HG02970 (cell line): ENCODE results near the gene PIGT.

ENCODE experiments used
- ATAC-seq: cut with Tn5 transposase; IDR thresholded peaks from one replicate; pipeline ENCODE4 v1.9.1; 2021; ENCODE audit warnings: mild to moderate bottlenecking, moderate library complexity, moderate number of reproducible peaks; ENCODE audit not compliant: unreplicated experiment, low FRiP score

Gene PIGT

DNA sequence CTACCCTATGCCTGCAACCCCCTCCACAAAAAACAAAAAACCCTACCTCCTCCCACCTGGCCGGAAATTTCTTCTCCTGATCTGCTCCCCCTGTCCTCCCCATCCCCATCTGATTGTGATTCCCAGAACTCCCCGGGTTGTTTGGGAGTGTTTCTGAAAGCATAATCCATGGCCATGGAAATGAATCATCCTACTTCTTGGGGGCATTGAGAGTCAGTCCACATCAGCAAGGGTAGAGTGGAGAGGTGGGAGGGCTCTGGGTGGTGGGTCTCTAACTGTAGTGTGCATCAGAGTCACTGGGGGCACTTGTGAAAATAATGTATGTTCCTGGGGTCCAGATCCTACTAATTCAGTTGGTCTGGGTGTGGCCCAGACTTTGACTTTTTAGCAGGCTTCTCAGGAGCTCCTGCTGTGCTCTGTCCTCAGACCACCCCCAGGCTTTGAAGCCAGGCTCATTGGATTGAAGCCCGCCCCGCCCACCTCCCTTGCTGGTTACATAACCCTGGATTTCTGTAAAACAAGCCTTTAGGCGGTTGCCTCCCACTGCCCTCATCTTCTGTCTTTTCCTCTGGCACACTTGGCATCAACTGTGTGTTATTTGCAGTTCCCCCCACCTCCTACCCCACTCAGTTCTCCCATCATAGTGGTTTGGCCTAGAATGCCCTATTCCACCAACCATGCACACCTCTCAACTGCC is 10.5 kb downstream of the PIGT start:
- ATAC-seq, result no peak

DNA sequence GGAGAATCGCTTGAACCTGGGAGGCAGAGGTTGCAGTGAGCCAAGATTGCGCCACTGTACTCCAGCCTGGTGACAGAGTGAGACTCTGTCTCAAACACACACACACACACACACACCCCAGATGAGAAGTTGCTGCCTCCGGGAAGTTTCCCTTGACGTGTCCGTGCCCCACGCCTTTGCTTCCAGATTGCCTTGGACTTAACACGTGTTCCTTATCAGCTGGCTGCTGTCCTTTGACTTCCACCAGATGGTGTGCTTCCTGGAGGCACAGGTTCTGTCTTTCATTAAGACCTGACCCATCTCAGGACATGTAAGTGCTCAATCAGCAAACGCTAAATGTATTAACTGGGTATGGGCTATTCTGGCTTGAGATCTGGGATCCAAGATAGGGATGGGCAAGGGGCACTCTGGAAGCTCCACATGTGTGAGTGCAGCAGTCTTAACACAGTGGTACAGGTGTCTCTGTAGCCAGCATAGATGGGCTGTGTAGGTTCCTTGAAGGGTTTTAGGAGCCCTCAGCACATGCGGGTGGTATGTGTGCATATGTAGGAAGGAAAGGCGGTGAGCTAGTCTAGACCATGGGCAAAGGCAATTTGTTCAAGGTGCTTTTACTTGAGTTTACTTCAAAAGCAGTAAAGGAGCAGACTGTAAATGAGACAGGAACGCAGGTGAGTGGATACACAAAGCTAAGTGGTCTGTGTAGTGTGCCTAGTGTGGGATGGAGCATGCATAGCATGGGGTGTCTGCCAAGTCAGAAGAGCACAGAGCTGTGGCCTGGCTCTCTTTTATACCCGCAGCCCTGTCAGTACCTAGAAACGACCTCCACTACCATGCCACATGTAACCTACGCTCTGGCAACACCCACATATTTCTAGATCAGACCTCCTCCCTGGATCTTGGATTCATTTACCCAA is 11.6 kb downstream of the PIGT start:
- ATAC-seq, result no peak

DNA sequence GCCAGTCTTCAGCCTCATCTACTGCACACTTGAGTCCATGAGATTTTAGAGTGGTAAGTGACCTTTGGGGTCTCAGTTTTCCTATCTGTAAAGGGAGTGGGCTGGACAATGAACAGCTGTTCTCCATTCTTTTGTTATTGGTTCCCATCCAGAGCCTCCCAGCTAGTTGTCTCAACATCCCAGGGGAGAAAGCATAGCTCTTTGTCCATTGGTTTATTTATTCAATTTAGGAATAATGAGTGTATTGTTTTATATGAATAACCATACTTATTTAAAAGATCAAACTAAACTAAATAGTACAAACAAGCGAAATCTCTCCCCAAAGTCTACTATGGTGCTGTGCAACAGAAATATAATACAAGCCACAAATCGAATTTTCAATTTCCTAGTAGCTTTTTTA is 13.7 kb downstream of the PIGT start:
- no peak for ATAC-seq

DNA sequence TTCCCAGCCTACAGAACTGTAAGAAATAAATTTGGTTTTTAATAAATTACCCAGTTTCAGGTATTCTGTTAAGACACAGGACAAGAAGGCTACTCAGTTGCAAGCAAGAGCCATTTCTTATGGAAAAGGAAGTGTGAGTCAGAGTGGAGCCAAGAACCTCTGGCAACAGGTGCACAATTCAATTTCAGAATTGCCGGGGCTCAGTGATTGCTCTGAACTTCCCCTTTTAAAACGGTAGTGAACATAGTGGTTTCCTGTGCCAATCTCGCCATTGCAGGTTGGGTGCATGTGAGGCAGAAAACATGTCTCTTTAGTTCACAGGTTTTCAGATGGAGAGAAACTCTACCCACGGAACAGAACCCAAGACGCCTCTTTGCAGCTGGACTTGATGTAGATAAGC is 16.4 kb downstream of the PIGT start:
- no peak for ATAC-seq

DNA sequence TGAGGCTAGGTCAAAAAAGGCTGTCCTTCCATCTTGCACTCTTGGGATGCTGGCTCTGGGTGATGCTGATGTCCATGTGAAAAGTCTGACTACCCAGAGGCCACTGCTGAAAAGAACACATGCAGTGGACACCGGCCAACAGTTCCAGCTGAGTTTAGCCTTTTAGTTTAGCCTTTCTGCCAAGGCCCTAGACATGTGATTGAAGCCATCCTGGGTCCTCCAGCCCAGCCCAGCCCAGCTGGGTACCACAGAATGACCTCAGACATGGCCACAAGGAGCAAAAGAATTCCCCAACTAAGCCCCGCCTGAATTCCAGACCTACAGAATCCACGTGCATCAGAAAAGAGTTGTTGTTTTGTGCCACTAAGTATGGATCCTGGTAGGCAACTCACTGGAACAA is 17.4 kb downstream of the PIGT start:
- no peak for ATAC-seq

DNA sequence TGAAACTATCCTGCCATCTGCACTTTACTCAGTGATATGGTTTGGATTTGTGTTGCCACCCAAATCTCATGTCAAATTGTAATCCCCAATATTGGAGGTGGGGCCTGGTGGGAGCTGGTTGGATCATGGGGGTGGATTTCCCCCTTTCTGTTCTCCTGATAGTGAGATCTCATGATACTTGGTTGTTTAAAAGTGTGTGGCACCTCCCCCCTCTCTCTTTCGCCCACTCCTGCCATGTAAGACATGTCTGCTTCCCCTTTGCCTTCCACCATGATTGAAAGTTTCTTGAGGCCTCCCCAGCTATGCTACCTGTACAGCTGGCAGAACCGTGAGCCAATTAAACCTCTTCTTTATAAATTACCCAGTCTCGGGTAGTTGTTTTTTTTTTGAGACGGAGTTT is 18.0 kb downstream of the PIGT start:
- ATAC-seq, result no peak

DNA sequence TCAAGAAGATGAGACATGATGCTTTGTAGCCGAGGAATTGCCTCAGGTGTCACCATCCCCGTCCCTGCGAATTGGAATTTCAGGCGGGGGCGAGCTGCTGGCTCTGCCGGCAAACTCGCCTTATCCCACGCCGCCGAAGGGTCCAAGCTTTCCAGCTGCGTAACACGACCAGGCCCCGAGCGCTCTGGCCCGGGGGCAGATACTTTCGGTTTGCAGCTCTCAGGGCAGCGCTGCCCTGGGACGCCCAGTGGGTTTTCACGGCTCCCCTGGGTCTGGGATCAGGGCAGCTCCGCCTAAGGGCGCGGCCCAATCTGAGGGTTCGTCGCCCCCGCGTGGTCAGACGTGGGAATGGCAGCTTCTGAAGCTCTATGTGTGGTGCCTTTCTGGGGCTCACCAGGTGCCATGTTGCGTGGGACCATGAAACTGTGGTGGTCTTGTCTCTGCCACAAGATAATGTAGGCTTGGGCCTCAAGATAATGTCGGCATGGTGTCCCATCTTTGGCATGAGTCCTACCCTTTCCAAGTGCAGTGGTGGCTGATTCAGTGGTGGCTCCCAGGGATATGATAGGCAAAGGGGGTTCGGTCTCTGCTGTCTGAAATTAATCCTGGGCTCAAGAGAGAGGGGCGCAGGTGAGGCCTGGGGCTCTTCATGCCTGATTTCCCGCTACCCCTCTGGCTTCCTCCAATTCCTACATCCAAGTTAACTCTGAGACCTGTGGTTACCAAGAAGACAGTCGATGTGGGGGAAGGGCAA is 21.0 kb downstream of the PIGT start:
- ATAC-seq, result no peak

DNA sequence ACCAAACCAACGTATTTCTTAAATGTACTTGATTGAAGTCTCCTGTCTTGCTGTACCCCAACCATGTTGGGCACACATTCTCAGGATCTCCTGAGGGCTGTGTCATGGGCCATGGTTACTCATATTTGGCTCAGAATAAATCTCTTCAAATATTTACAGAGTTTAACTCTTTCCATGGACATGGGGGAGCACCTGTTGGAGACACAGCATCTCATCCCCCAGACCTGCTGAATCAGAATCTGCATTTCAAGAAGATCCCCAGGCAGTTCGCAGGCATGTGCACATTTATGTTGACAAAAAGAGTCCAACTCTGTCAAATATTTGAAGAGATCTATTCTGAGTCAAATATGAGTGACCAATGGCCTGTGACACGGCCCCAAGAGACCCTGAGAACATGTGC is 24.5 kb downstream of the PIGT start:
- ATAC-seq, result no peak

DNA sequence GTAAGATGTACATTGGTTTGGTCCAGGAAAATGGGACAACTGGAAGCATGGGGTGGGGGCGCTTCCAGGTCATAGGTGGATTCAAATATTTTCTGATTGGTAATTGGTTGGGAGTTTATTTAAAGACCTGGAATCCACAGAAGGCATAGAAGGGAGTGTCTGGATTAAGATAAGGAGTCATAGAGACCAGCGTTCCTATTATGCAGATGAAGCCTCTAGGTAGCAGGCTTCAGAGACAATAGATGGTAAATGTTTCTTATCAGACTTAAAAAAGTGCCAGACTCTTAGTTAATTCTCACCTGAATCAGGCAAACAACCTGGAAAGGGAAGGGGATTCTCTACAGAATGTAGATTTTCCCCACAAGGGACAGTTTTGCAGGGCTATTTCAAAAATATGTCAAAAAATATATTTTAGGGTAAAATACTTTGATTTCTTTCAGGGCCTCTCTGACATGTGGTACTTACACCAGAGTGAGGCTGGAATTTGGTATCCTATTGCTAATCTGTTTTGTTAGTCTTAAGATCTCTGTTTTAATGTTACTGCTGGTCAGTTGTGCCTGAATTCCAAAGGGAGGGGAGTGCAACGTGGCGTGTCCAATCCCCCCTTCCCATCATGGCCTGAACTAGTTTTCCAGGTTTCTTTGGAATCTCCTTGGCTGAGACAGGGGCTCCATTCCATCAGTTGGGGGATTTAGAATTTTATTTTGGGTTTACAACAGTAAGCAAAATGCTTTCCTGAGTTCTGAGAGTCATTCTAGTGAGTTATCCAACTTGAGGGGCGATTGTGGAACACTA is 25.1 kb downstream of the PIGT start:
- ATAC-seq, result no peak

DNA sequence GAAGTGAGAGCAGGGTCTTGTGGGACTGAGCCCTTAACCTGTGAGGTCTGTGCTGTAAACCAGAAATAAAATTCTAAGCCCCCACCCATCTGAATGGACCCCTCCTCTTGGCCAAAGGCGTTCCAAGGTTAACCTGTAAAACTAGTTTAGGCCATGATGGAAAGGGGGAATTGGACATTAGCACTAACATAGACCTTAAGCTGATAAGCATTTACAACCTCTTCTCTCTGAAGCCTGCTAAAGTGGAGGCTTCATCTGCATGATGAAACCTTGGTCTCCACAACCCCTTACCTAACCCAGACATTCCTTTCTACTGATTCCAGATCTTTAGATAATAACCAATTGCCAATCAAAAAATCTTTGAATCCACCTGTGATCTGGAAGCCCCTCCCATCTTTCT is 25.8 kb downstream of the PIGT start:
- no peak for ATAC-seq

DNA sequence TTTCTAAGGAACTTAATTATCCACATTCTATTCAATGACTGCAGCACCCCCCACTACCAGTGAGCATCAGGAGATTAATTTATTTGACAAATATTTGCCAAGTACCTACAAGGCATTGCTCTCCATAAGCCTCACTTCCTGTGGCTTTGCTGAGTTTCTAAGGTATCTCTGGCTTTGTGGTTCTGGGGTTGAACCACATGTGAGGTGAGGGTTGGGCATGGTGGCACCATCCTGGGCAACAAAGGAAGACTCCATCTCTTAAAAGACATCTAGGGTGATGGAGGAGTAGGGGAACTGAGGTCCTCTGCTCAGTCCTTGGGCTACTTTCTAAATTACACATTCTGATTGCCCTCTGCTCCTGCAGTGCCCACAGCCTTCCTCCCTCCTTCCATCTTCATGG is 28.1 kb downstream of the PIGT start:
- no peak for ATAC-seq

DNA sequence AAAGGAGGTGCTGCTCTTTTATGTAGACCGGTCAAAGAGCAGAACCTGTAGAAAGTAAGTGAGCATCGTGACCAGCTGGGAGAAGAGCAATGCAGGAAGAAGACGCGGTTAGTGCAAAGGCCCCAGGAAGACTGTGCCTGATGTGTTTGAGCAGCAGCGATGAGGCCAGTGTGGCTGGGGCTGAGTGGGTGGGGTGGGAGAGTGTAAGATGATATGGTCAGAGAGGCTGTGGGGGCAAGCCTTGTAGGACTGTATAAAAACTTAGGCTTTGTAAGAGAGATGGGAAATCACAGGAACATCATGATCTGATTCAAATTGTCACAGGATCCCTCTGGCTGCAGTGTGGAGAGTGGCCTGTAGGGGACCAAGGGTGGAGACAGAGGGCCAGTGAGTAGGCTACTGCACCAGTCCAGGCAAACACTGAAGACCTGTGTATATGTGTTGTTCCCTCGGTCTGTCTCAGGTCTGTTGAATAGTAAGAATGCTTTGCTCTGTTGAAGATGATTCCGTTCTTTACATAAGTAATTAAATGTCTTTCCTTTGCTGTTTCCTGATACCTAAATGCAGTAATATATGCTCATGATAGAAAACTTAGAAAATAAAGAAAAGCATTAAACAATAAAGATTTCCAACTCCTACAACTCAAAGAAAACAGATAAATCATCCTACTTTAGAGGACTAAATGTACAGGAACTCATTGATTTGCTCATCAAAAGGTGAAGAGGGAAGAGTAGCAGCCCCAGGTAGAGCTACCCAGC is 30.0 kb downstream of the PIGT start:
- ATAC-seq, result no peak

DNA sequence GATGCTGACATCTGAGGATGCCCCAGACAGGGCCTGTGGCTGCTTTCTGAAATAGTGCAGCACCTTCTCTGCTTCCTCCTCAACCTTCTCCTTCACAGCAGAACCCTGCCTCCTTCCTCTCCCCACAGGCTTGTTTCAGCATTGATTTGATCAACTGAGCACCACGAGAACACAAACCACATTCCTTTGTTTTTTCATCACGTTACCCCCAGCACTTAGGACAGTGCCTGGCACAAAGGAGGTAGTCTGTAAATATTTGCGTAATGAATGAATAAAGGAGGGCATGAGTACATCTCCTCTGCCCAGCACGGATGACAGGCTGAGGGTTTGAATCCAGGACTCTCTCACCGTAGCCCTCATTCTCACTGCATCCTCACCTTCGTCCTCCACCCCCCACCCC is 32.3 kb downstream of the PIGT start:
- no peak for ATAC-seq

DNA sequence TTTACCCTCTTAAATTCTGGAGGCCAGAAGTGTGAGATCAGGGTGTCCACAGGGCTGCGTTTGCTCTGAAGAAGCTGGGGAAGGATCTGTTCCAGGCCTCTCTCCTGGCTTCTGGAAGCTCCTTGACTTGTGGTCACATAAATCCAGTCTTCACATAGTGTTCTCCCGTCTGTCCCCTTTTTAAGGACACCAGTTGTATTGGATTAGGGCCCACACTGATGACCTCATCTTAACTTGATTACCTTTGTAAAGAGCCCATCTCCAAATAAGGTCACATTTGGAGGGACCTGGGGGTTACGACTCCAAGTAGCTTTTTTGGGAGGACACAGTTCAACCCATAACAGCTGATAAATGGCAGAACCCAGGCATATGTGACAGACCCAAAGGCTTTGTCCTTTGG is 33.6 kb downstream of the PIGT start:
- ATAC-seq, result no peak

DNA sequence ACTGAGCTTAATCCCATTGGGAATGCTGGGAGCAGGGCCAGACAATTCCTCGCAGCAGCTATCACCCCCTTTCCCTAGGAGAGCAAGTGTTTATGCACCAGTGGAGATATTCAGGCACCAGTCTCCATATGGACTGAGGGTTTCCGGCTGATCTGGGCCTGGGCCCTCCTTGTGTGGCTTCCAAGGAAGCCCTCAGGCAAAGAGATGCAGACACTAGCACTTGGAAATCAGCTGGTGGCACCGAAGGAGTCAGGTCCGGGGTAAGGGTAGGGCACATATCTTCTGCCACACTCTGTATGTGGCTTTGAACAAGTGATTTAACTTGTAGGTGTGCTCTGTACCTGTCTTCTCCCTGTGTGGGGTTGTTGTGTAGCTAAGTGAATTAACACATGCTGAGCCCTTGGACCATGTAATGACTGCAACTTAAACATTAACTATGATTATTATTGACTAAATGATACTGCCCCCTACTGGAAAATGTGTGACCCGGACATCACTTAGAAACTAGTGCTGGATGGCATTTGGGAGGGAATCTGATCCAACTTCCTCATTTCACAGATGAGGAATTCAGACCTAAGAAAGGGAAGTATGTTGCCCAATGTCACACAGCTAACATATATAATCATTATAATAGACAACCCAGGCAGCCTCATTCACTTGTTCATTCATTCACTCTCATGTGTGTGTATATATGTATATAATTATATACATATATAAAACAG is 34.3 kb downstream of the PIGT start:
- ATAC-seq, result no peak

DNA sequence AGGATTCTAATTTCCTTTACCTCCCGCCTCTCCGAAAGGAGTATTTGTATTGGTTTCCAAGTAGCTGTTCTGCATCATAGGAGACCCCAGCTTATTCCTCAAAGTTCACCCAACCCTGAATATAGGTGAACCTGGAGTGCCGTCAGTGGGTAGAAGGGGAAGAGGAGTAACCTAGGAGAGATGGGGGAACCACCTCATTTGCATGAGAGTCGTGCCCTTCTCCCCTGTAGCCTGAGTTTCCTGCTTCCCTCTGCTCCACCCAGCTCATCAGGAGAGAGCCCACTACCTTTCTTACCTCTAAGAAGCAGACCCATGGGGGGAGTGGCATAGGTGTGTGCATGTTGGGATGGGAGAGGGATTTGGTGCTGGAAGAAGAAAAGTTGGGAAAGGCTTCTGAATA is 36.3 kb downstream of the PIGT start:
- ATAC-seq, result no peak

DNA sequence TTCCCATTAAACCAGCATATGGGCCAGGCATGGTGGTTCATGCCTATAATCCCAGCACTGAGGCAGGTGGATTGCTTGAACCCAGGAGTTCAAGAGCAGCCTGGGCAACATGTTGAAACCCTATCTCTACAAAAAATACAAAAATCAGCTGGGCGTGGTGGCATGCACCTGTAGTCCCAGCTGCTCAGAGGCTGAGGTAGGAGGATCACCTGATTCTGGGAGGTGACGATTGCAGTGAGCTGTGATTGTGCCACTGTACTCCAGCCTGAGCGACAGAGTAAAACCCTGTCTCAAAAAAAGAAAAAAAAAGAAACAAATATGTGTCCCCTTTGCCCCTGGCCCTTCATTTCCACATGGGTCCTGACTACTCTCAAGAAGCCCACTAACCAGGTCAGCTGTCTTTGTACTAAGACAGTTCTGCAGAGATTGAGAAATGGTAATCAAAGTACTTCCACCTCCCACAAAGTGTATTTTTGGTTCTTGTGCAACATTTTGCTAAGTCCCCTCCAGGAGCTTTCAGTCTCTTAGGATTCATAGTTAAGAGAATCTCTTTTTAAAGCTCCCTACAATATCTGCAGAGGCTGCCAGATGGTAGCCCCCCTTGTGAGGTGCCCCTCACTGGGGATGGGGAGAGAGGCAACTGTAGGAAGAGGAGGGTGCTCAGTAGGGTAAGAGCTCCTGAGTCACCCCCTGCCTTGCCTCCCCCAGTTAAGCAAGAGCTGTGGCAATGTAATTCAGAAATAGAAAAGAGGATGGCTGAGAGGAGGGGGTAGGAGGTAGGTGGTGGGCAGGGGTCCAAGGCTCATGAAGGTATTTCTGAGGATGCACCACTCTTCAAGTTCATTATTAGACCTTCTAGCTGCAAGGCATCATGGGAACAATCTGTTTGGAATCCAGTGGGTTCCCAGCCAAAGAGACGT is 37.1 kb downstream of the PIGT start:
- ATAC-seq, result no peak

DNA sequence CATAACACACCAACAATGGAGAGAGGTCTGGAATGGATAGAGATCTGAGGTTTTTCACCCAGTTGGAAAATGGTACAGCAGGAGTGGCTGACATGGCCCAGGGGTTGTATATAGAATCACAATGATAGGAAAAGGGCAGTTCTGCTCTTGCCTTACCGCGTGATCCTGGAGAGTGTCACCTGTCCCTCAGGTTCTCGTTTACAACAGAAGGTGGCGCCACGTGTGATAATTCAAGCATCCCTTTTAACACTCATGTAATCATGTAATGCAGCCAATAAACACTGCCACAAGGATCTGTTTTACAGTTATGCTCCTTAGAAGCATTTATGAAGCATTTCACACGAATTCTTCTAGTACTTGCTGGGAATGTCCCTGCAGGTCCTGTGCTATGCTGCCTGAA is 40.7 kb downstream of the PIGT start:
- ATAC-seq, result no peak
